GM19238 (cell line): ENCODE results near the gene A3GALT2.

Experiments
- DNase-seq: peaks from one replicate; pipeline ENCODE4 v3.0.0; 2011; ENCODE audit warnings: low spot score; ENCODE audit not compliant: insufficient read length

Gene A3GALT2

GRCh38 chr1:33320619-33321165, at the start of gene A3GALT2:
Gene A3GALT2, minus strand, starts transcription at chr1:33321098. Its CDS starts 0 bp downstream, at chr1:33321098.
- no peak for DNase-seq

DNA sequence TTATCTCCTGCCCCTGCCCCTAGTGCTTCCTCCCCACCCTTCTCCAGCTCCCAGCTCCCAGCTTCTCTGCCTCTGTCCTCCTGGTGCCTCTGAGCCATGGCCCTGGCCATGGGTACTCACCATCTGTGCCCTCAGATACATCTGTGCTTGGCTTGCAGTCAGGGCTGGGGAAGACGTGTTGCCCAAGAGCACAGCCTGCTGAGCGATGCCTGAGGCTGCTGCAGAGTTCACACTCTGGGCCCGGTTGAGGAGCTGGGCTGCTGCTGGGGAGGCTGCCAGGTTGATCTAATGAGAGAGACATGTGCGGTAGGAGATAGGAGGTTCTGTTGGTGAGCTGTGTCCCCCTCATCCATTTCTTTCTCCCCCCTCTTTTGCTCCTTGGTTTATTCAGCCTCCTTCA, 49.4 kb upstream of the A3GALT2 start:
- DNase-seq = no peak

GRCh38 chr1:33369764-33370163, 48.9 kb upstream of the A3GALT2 start:
- no peak for DNase-seq

DNA sequence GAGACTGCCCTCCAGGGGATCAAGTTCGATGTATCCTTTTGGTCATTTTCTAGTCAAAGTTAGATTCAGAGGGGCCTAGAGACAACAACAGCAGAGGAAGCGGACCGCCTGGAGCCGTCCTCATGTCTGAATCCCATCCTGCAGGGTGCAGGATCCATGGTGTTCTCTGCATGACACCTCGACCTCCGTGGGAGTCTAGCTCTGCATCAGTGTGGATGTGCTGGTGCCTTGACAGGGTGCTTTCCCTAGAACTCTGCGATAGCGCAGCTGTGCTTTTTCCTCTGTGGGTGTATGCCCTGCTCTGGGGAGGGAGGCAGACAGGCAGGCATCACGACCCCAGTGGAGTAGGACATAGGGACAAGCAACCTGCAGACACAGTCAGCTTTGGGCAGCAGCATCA, 48.2 kb upstream of the A3GALT2 start:
- DNase-seq = no peak

- no peak for DNase-seq
Measured at GRCh38 chr1:33368431-33368830, 47.5 kb upstream of the A3GALT2 start.

DNA sequence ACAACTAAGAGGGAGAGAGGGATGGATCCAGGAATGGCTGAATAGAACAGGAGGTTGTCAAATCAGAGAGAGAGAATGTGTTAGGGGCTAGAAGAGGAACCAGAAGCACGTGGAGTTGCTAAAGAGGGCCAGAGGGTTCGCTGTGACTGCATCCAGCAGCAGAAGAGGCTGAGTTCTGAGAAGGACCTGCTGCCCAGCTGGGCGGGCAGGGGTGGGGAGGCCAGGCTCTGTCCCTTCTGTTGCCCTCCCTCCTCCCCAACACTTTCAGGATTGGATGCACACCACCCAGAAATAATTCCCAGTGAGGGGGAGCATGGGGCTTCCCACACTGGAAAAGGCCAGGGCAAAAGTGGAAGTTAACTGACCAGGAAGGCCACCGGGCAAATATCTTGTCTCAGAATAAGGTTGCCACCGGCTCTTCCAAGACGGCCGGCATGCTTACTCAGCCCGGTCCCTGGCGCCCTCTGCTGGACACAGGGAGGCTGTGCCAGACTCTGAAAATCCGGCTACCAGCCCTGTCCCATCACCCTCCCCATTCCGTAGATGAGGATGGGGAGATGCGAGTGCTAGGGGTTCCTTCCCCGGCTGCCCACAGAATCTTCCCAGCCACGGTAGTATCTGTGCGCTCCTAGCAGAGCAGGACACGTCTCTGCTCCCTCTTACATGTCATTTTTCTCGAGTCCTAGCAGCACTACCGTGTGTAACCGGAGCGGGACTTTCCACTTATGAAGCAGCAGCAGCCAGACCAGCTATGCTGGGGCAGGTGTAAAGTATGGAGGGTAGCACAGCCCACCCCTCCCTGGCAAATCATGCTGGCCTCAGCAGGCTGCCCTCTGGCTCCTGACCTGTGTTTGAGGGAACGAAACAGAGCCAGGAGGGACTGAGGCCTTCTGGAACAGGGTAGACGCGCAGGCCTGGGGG, 46.8 kb upstream of the A3GALT2 start:
- DNase-seq = peak; percentile 73

DNA sequence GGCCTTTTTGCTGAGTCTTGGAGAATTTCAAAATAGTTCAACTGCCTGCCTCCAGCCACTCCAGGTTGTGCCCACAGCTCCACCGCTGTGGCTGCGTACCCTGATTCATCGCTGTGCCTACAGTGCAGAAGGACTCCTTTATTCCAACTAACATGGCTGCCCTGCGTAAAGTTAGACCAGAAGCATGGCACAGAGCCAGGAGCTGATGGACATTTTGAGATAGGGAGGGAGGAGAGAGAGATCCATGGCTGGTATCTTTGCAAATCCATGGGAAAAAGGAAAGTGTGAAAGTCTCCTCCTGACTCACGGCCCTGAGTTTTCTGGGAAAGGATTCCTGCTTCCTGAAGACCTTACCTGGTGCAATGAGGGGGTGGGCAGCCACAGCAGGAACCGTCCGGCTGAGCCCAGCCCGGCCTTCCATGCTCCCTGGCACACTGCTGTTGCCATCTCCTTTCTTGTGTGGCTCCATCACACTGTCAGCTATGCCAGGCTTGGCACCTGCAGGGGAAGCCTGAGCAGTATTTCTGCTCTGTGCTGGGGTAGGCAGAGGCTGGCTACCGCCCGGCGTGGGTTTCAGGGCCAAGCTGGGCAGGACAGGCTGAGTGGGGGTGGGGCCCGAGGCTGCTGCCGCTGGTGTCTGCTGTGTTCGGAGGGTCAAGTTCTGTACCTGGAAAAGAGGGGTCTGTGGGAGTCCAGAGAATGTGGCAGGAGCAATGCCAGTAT, 46.0 kb upstream of the A3GALT2 start:
- no peak for DNase-seq

GRCh38 chr1:33365560-33365997, 44.7 kb upstream of the A3GALT2 start:
- DNase-seq = no peak

DNA sequence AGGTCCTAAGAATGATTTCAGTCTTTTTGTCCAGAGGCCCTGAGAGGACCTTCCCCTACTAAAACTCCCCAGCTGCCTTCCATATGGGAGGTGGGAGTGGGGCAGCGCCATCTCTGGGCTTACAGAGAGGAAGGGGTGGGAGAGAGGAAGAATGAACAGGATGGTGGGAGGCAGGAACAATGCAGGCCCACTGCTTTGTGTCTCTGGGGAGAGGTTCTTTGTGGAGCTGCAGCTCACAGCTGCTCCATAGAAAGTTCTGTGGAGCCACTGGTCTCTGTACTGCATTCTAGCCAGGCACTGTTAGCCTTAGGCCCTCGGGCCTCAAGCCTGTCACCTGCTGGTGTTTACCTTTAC, 43.6 kb upstream of the A3GALT2 start:
- no peak for DNase-seq

DNA sequence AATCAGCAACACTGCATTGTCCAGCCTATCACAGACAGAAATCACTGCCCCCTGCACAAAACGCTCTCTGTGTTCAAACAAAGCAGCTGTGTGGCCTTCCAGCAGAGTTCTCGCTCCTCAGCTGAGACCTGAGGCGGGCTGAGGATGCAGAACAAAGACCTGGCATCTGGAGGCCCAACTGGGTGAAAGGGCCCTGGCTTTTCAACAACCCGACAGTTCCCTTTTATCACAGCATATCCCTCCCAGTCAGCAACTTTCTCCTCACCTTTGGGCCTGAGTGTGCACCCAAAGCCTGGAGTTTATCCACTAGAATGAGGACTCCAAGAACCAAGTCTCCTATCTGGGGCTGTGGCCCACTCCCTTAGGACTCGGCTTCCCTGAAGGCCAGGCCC, 42.6 kb upstream of the A3GALT2 start:
- no peak for DNase-seq

- DNase-seq = no peak
Measured at GRCh38 chr1:33363021-33363420, 42.1 kb upstream of the A3GALT2 start.

- DNase-seq = no peak
Measured at GRCh38 chr1:33361532-33362235, 40.8 kb upstream of the A3GALT2 start.

DNA sequence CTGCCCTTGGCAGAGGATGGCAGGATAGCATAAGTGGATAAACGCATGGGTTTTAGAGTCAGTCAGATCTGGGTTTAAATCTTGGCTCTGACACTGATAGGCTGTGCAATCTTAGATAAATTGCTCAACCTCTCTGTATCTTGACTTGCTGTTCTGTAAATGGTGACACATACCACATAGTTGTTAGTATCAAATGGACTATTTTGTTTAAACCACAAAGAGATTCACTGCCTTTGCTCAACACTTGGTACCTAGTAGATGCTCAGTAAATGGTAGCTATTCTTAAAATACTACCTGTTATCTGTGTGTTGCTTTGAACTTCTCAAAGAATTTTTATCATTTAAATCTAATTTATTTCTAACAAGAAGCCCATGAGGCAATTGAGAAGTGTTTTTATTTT, 39.5 kb upstream of the A3GALT2 start:
- DNase-seq = no peak

DNA sequence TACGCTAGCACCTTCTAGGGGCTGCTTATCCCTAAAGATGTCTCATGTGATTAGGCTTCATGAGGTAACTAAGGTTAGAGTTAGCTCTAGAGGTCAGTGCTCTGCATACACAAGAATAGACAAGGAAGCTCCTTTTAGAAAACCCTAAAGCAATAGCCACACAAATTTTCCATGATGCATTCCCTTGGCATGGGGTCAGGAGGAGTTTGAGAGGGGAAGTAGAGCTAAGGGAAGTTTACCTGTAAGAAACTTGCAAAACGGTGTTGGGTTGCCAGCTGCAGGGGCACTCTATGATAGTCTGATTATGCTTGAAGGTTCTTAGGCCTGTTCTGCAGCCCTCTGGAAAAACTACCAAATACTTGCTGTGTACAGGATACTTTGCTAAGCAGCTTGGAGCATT, 39.0 kb upstream of the A3GALT2 start:
- DNase-seq = no peak

DNA sequence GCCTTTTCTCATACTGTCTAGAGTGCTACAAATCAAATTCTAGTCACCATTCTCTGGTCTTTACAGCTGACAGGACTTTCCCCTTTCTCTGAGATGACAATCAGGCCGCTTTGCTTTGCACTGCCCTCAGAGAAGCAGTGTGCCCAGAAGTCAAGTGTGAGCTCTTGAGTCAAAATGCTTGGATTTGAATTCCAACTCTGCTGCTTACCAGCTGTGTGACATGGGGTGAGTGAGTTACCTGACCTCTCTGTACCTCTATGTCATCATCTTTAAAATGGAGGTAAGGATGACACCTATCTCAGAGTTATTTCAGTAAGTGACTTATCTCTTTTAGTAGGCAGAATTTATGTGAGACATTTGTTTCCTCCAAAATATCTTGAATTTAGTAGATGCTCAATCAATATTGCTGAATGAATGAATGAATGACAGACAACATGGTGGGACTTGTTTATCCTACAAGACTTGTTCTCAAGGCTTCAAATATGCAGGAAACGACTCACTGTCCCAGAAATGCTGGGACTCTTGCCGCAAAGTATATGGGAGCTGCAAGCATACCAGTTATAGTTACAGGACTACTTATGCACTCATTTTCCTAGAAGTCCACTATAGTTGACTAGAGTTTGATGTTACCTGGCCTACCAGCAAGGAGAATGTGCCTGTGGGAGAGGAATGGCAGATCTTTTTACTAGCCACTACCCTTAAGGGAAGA, 38.1 kb upstream of the A3GALT2 start:
- no peak for DNase-seq

GRCh38 chr1:33358114-33358794, 37.4 kb upstream of the A3GALT2 start:
- DNase-seq = no peak

GRCh38 chr1:33357099-33357498, 36.2 kb upstream of the A3GALT2 start:
- no peak for DNase-seq

GRCh38 chr1:33354707-33355316, 33.9 kb upstream of the A3GALT2 start:
- DNase-seq = no peak

DNA sequence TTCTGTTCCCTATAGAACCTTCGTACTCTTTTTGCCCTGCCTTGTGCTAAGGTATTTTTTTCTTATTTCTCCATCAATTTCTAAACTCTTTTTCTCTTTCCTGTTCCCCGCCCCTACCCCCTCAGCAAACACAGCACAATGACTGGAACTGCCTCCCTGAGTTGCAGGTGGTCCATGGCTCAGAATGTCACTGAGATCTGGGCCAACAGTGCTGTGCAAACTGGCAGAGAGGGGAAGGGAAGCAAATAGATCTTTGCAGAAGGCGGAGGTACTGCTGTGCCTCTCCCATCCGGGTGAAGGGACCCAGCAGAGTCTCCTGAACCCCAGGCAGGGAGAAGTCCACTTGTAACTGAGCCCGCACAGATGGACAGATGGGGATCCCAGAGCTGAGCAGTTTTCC, 32.6 kb upstream of the A3GALT2 start:
- DNase-seq = no peak

DNA sequence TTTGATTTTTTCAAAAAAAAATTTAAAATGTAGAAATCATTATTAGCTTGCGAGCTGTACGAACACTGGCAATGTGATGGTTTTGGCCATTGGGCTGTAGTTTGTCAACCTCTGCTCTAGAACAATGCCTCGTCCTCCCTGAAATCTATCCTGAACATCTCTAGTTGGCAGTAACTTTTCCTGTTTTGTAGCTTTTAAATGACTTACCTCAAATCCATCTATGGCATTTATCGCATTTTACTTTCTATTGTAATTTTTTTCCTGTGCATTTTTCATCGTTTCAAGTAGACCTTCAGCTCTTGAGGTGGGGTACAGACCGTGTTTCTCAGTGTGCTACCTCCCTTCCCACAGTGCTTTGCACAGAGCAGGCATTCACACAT, 30.4 kb upstream of the A3GALT2 start:
- DNase-seq = no peak
